Measurements from ENCODE around the gene MFSD2A.
A peak's percentile ranks its signal among the peaks of the same experiment; 100 is the strongest.
"Not testable (repeated sequence)": the region's sequence is repeated elsewhere in the genome, so short reads cannot be mapped to it uniquely, and the experiment has no call there.

Gene MFSD2A

GRCh38 chr1:39955547-39956539 lies 898 bp downstream of the MFSD2A start:
- Mint-ChIP-seq H3K4me1 (peaks cover 28% of the 10 kb centered on the region), H3K27ac (peak overlapping the region; percentile 94), H3K4me3 (peak overlapping the region; percentile 96), H3K9me3 (no peaks in the 10 kb centered on the region), H3K27me3 (no peaks in the 10 kb centered on the region), H3K36me3 (peaks cover 12% of the 10 kb centered on the region)

GRCh38 chr1:39957299-39958015 lies 2.5 kb downstream of the MFSD2A start:
- H3K9me3 Mint-ChIP-seq = no peaks in the 10 kb centered on the region
- H3K4me1 Mint-ChIP-seq = peaks cover 28% of the 10 kb centered on the region
- H3K27ac Mint-ChIP-seq = no peak overlapping the region
- H3K27me3 Mint-ChIP-seq = no peaks in the 10 kb centered on the region
- peak overlapping the region; percentile 96 for H3K4me3 Mint-ChIP-seq
- peaks cover 16% of the 10 kb centered on the region for H3K36me3 Mint-ChIP-seq

GRCh38 chr1:39958403-39959200 lies 3.7 kb downstream of the MFSD2A start:
- no peaks in the 10 kb centered on the region for H3K27me3 Mint-ChIP-seq
- peaks cover 24% of the 10 kb centered on the region for H3K4me1 Mint-ChIP-seq
- H3K36me3 Mint-ChIP-seq = peaks cover 18% of the 10 kb centered on the region
- H3K9me3 Mint-ChIP-seq = no peaks in the 10 kb centered on the region
- no peak overlapping the region for H3K27ac Mint-ChIP-seq
- no peak overlapping the region for H3K4me3 Mint-ChIP-seq

- Mint-ChIP-seq H3K36me3 (peaks cover 18% of the 10 kb centered on the region), H3K9me3 (no peaks in the 10 kb centered on the region), H3K27ac (no peak overlapping the region), H3K4me1 (peaks cover 17% of the 10 kb centered on the region), H3K27me3 (no peaks in the 10 kb centered on the region), H3K4me3 (no peak overlapping the region)
Measured at GRCh38 chr1:39959651-39960333, 4.8 kb downstream of the MFSD2A start.

- Mint-ChIP-seq H3K36me3 (peaks cover 18% of the 10 kb centered on the region), H3K4me1 (peaks cover 17% of the 10 kb centered on the region)
Measured at GRCh38 chr1:39960431-39960958, 5.5 kb downstream of the MFSD2A start.

GRCh38 chr1:39962450-39962825 lies 7.5 kb downstream of the MFSD2A start:
- H3K36me3 Mint-ChIP-seq = peaks cover 23% of the 10 kb centered on the region
- H3K27ac Mint-ChIP-seq = no peak overlapping the region
- no peaks in the 10 kb centered on the region for H3K9me3 Mint-ChIP-seq
- no peaks in the 10 kb centered on the region for H3K27me3 Mint-ChIP-seq
- H3K4me1 Mint-ChIP-seq = peaks cover 4% of the 10 kb centered on the region
- H3K4me3 Mint-ChIP-seq = no peak overlapping the region

More at GRCh38 chr1:39960431-39960958, 5.5 kb downstream of the MFSD2A start:
- no peak overlapping the region for H3K4me3 Mint-ChIP-seq
- no peak overlapping the region for H3K27ac Mint-ChIP-seq
- H3K9me3 Mint-ChIP-seq = no peaks in the 10 kb centered on the region
- no peaks in the 10 kb centered on the region for H3K27me3 Mint-ChIP-seq

GRCh38 chr1:39962964-39963363 lies 8.0 kb downstream of the MFSD2A start:
- H3K27me3 Mint-ChIP-seq, H3K27ac Mint-ChIP-seq, H3K4me3 Mint-ChIP-seq, H3K4me1 Mint-ChIP-seq, H3K9me3 Mint-ChIP-seq: not testable (repeated sequence)
- H3K36me3 Mint-ChIP-seq = peaks cover 18% of the 10 kb centered on the region

- Mint-ChIP-seq H3K4me3 (no peak overlapping the region), H3K9me3 (no peaks in the 10 kb centered on the region), H3K36me3 (peaks cover 19% of the 10 kb centered on the region), H3K27me3 (no peaks in the 10 kb centered on the region), H3K4me1 (peaks cover 2% of the 10 kb centered on the region), H3K27ac (no peak overlapping the region)
Measured at GRCh38 chr1:39964552-39964951, 9.6 kb downstream of the MFSD2A start.

- Mint-ChIP-seq H3K4me1 (no peaks in the 10 kb centered on the region), H3K9me3 (no peaks in the 10 kb centered on the region), H3K27ac (no peak overlapping the region), H3K27me3 (no peaks in the 10 kb centered on the region), H3K36me3 (peaks cover 19% of the 10 kb centered on the region), H3K4me3 (no peak overlapping the region)
Measured at GRCh38 chr1:39965044-39965443, 10.1 kb downstream of the MFSD2A start.

- Mint-ChIP-seq H3K9me3 (no peaks in the 10 kb centered on the region), H3K27ac (no peak overlapping the region), H3K36me3 (peaks cover 12% of the 10 kb centered on the region), H3K4me3 (no peak overlapping the region), H3K4me1 (peaks cover 6% of the 10 kb centered on the region), H3K27me3 (no peaks in the 10 kb centered on the region)
Measured at GRCh38 chr1:39969048-39969447, 14.1 kb downstream of the MFSD2A start.

- peaks cover 12% of the 10 kb centered on the region for H3K36me3 Mint-ChIP-seq
- no peaks in the 10 kb centered on the region for H3K27me3 Mint-ChIP-seq
- no peaks in the 10 kb centered on the region for H3K9me3 Mint-ChIP-seq
- H3K27ac Mint-ChIP-seq = no peak overlapping the region
- no peak overlapping the region for H3K4me3 Mint-ChIP-seq
- peaks cover 6% of the 10 kb centered on the region for H3K4me1 Mint-ChIP-seq
Measured at GRCh38 chr1:39969531-39970270, 14.8 kb downstream of the MFSD2A start.

GRCh38 chr1:39970274-39970673 lies 15.3 kb downstream of the MFSD2A start:
- Mint-ChIP-seq H3K9me3 (no peaks in the 10 kb centered on the region), H3K36me3 (peaks cover 12% of the 10 kb centered on the region), H3K4me3 (no peak overlapping the region), H3K4me1 (peaks cover 6% of the 10 kb centered on the region), H3K27me3 (no peaks in the 10 kb centered on the region), H3K27ac (no peak overlapping the region)

GRCh38 chr1:39971138-39971537 lies 16.2 kb downstream of the MFSD2A start:
- Mint-ChIP-seq H3K27ac (no peak overlapping the region), H3K4me3 (no peak overlapping the region), H3K27me3 (no peaks in the 10 kb centered on the region), H3K4me1 (peaks cover 6% of the 10 kb centered on the region), H3K36me3 (peaks cover 7% of the 10 kb centered on the region), H3K9me3 (no peaks in the 10 kb centered on the region)

- Mint-ChIP-seq H3K36me3 (no peaks in the 10 kb centered on the region), H3K27me3 (no peaks in the 10 kb centered on the region), H3K9me3 (no peaks in the 10 kb centered on the region), H3K27ac (no peak overlapping the region), H3K4me3 (no peak overlapping the region), H3K4me1 (peaks cover 6% of the 10 kb centered on the region)
Measured at GRCh38 chr1:39973503-39974135, 18.7 kb downstream of the MFSD2A start.
